Osteocyte (in vitro differentiated cells): Measurements from ENCODE around the gene CATSPERD. TPM values are rescaled to one million over a fixed set of nuclear protein-coding genes. Genes with fewer than 3 reads are reported as not detected.
A peak's percentile ranks its signal among the peaks of the same experiment; 100 is the strongest.

Experiments used
- DNase-seq: peaks from one replicate; pipeline ENCODE4 v3.0.0; 2021; ENCODE audit warnings: mixed read lengths; ENCODE audit not compliant: unreplicated experiment; ENCODE audit errors: extremely low spot score
- H3K27ac Mint-ChIP-seq: one replicate; pipeline ENCODE4 v1.8.0; 2021; ENCODE audit warnings: mild to moderate bottlenecking, mixed read lengths; ENCODE audit not compliant: unreplicated experiment
- H3K27me3 Mint-ChIP-seq: one replicate; pipeline ENCODE4 v1.8.0; 2021; ENCODE audit warnings: mixed read lengths; ENCODE audit not compliant: unreplicated experiment
- H3K36me3 Mint-ChIP-seq: one replicate; pipeline ENCODE4 v1.8.0; 2021; ENCODE audit warnings: mixed read lengths; ENCODE audit not compliant: unreplicated experiment
- H3K4me1 Mint-ChIP-seq: one replicate; pipeline ENCODE4 v1.8.0; 2021; ENCODE audit warnings: mixed read lengths; ENCODE audit not compliant: unreplicated experiment
- H3K4me3 Mint-ChIP-seq: one replicate; pipeline ENCODE4 v1.8.0; 2021; ENCODE audit warnings: mild to moderate bottlenecking, moderate library complexity, mixed read lengths; ENCODE audit not compliant: unreplicated experiment
- H3K9me3 Mint-ChIP-seq: one replicate; pipeline ENCODE4 v1.8.0; 2021; ENCODE audit warnings: mixed read lengths; ENCODE audit not compliant: unreplicated experiment
- CTCF ChIP-seq: fragments of 200-600 bp; sonication (generic); IDR thresholded peaks from 2 replicates; pipeline ENCODE4 v1.5.0; 2021; ENCODE audit warnings: antibody characterized with exemption, mild to moderate bottlenecking, moderate library complexity
- total RNA-seq: library from RNA; stranded (reverse); gene quantifications from 2 replicates; pipeline ENCODE4 v1.2.1, GENCODE V29; 2021

Gene CATSPERD
- total RNA-seq, 1 donor from 2014 or later, result not detected

GRCh38 chr19:5787409-5788182, 67.2 kb downstream of the CATSPERD start:
- Mint-ChIP-seq H3K36me3 (peaks cover 17% of the 10 kb centered on the region), H3K27me3 (no peaks in the 10 kb centered on the region), H3K9me3 (no peaks in the 10 kb centered on the region), H3K4me3 (no peak overlapping the region), H3K27ac (no peak overlapping the region), H3K4me1 (peaks cover 7% of the 10 kb centered on the region)
- TF ChIP-seq CTCF, result no peak
- DNase-seq, result no peak

GRCh38 chr19:5788422-5788821, 68.0 kb downstream of the CATSPERD start:
- no peak for TF ChIP-seq CTCF
- H3K27ac Mint-ChIP-seq, result no peak overlapping the region
- no peaks in the 10 kb centered on the region for H3K27me3 Mint-ChIP-seq
- peaks cover 17% of the 10 kb centered on the region for H3K36me3 Mint-ChIP-seq
- no peak for DNase-seq
- peaks cover 7% of the 10 kb centered on the region for H3K4me1 Mint-ChIP-seq
- no peaks in the 10 kb centered on the region for H3K9me3 Mint-ChIP-seq
- H3K4me3 Mint-ChIP-seq, result no peak overlapping the region

GRCh38 chr19:5789351-5789761, 68.9 kb downstream of the CATSPERD start:
- no peak for TF ChIP-seq CTCF

GRCh38 chr19:5789886-5790558, 69.6 kb downstream of the CATSPERD start:
- H3K27ac Mint-ChIP-seq, result peak overlapping the region; percentile 99
- no peaks in the 10 kb centered on the region for H3K9me3 Mint-ChIP-seq
- no peak for TF ChIP-seq CTCF
- H3K4me3 Mint-ChIP-seq, result peak overlapping the region; percentile 99
- peaks cover 7% of the 10 kb centered on the region for H3K4me1 Mint-ChIP-seq
- H3K27me3 Mint-ChIP-seq, result no peaks in the 10 kb centered on the region
- no peak for DNase-seq
- peaks cover 17% of the 10 kb centered on the region for H3K36me3 Mint-ChIP-seq

More at GRCh38 chr19:5789351-5789761, 68.9 kb downstream of the CATSPERD start:
- no peaks in the 10 kb centered on the region for H3K9me3 Mint-ChIP-seq
- no peak for DNase-seq
- peaks cover 17% of the 10 kb centered on the region for H3K36me3 Mint-ChIP-seq
- peaks cover 7% of the 10 kb centered on the region for H3K4me1 Mint-ChIP-seq
- H3K4me3 Mint-ChIP-seq, result peak overlapping the region; percentile 99
- no peaks in the 10 kb centered on the region for H3K27me3 Mint-ChIP-seq
- H3K27ac Mint-ChIP-seq, result no peak overlapping the region
